Suprapubic skin (tissue), 4 donors: ENCODE measurements around the gene CHFR.

Experiments
- CTCF ChIP-seq, 2 donors: fragments of 200-600 bp in 1 of 2; fragments of 450-650 bp in 1 of 2; sonication (generic) in 1 of 2; IDR thresholded peaks; one replicate each; pipeline ENCODE4 v1.5.1; 2016 to 2019; ENCODE audit warnings: antibody characterized with exemption in 2 of 2, mild to moderate bottlenecking in 1 of 2, moderate library complexity in 1 of 2
- EP300 ChIP-seq: sonication (generic); formaldehyde crosslinking; IDR thresholded peaks from one replicate; pipeline ENCODE4 v1.6.1; 2017; ENCODE audit warnings: antibody characterized with exemption
- POLR2A ChIP-seq, 2 donors: fragments of 450-650 bp; IDR thresholded peaks; one replicate each; pipeline ENCODE4 v1.6.1; 2017; ENCODE audit warnings: antibody characterized with exemption in 2 of 2, mild to moderate bottlenecking in 2 of 2, moderate library complexity in 2 of 2
- POLR2AphosphoS5 ChIP-seq, 3 donors: sonication (generic); formaldehyde crosslinking; IDR thresholded peaks; one replicate each; pipeline ENCODE4 v1.6.1; 2017; ENCODE audit warnings: antibody characterized with exemption in 3 of 3

GRCh38 chr12:132833341-132833740, 54.1 kb downstream of the CHFR start:
- TF ChIP-seq CTCF (IDR thresholded peaks at IDR 0.05) (no peak), POLR2A (IDR thresholded peaks at IDR 0.05) (no peak), POLR2AphosphoS5 (IDR thresholded peaks at IDR 0.05) (no peak), EP300 (no peak)
